Measurements from ENCODE around the gene BAIAP2L1. TPM values are rescaled to one million over a fixed set of nuclear protein-coding genes. Genes with fewer than 3 reads are reported as not detected.

The BAIAP2L1 gene
- total and polyA plus RNA-seq, 2 experiments from 2014 or later: 5.9 to 7.4 TPM

DNA sequence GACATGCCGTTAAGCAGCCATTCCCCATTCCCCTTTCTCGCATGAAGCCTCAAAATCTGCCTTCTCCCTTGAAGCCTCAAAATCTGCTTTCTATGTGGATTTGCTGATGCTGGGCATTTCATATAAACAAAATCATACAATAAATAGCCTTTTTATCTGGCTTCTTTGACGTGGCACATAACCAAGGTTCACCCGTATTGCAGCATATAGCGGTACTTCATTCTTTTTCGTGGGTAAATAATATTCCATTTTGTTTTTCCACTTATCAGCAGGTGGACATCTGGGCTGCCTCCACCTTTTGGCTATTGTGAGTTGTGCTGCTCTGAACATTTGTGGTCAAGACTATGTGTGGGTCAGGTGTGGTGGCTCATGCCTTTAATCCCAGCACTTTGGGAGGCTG, 62.4 kb downstream of the BAIAP2L1 start:
- TF ChIP-seq EZH2phosphoT487 (IDR thresholded peaks at IDR 0.05; ENCODE audit: insufficient read depth, low read depth) (no peak), EZH2 (IDR thresholded peaks at IDR 0.05; ENCODE audit: insufficient read depth, poor library complexity, severe bottlenecking) (no peak)
- in situ Hi-C loops (cut with MboI): no loop called here
- Histone ChIP-seq H3K4me1 (ENCODE audit: insufficient read depth) (peaks cover 11% of the 10 kb centered on the region), H4K20me1 (ENCODE audit: insufficient read depth) (no peaks in the 10 kb centered on the region), H3K4me3 (no peak overlapping the region), H3K4me2 (ENCODE audit: unreplicated experiment) (no peak overlapping the region), H3K9me2 (ENCODE audit: insufficient read depth) (no peaks in the 10 kb centered on the region), H3K36me3 (ENCODE audit: low read depth) (no peaks in the 10 kb centered on the region), H3K27me3 (replicated peaks; ENCODE audit: insufficient read depth) (no peaks in the 10 kb centered on the region), H3K9me3 (ENCODE audit: low read depth) (no peaks in the 10 kb centered on the region), H3K27ac (no peak overlapping the region), H3K79me2 (ENCODE audit: insufficient read depth) (no peaks in the 10 kb centered on the region), H3F3A (ENCODE audit: insufficient read depth) (peaks cover 12% of the 10 kb centered on the region; the same call in 1 of the 2 replicates), H3K9ac (no peak overlapping the region), H2AFZ (no peak overlapping the region)
- DNase-seq: no peak
- 77 to 82% methylated on average over 6 of the region's 6 CpGs for WGBS, 2 experiments (ENCODE audit: low coverage in 1 of 2, low lambda C conversion rate in 2 of 2, missing lambda C conversion rate in 2 of 2)

DNA sequence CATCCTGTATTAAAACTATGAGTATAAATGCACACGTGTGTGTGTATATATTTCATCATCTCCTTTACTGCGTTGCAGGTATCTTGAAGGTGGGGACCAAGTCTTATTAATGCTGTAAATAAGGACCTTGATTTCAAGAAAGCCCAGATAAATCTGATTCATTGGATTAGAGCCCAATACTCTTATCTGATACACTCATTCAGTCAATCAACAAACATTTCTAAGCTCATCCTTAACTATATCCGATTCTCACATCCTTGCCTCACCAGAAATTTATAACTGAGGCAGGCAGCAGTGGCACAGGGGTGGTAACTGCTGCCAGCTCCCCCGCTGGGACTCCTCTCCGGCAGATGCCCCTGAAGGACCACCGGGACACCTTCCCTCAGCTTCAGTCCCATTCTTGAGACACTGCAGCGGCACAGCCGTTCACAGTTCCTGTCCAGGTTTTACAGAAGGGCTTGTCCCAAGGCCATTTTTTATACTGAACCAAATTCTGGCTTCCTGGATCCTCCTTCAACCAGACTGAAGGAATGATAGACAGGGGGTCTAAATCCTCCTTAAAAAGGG, 65.4 kb downstream of the BAIAP2L1 start:
- Histone ChIP-seq H3K4me2 (ENCODE audit: unreplicated experiment) (no peak overlapping the region), H4K20me1 (ENCODE audit: insufficient read depth) (no peaks in the 10 kb centered on the region), H3K4me1 (ENCODE audit: insufficient read depth) (no peaks in the 10 kb centered on the region), H3K9me3 (ENCODE audit: low read depth) (no peaks in the 10 kb centered on the region), H3K4me3 (no peak overlapping the region), H3K9me2 (ENCODE audit: insufficient read depth) (no peaks in the 10 kb centered on the region), H3K27ac (no peak overlapping the region), H3K9ac (no peak overlapping the region), H3F3A (ENCODE audit: insufficient read depth) (no peaks in the 10 kb centered on the region), H3K27me3 (replicated peaks; ENCODE audit: insufficient read depth) (no peaks in the 10 kb centered on the region), H2AFZ (no peak overlapping the region), H3K36me3 (ENCODE audit: low read depth) (no peaks in the 10 kb centered on the region), H3K79me2 (ENCODE audit: insufficient read depth) (no peaks in the 10 kb centered on the region)
- in situ Hi-C loops (cut with MboI): no loop called here
- TF ChIP-seq EZH2phosphoT487 (IDR thresholded peaks at IDR 0.05; ENCODE audit: insufficient read depth, low read depth) (no peak), EZH2 (IDR thresholded peaks at IDR 0.05; ENCODE audit: insufficient read depth, poor library complexity, severe bottlenecking) (no peak)
- no peak for DNase-seq
- 69 to 71% methylated on average over 8 of the region's 8 CpGs for WGBS, 2 experiments (ENCODE audit: low coverage in 1 of 2, low lambda C conversion rate in 2 of 2, missing lambda C conversion rate in 2 of 2)

DNA sequence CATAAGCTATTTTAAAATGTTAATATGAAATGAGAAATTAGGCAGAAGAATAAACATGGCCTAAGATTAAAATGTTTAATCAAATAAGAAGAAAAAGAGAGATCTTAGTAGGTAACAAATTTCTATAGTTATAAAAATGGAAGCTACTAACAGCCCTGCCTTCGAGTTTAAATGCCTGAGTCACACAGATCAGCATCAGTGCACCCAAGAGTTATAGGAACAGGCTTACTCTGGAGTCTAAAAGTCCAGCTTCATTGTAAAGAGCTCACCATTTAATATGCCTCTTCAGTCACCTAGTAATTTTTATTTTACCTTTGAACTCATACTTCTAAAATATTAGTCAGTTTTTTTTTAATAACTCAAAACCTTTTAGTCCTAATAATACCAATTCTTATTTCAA, 66.8 kb downstream of the BAIAP2L1 start:
- Histone ChIP-seq H3K9me3 (ENCODE audit: low read depth) (no peaks in the 10 kb centered on the region), H3K4me2 (ENCODE audit: unreplicated experiment) (peak overlapping the region; percentile 76), H3K27ac (no peak overlapping the region), H3K4me3 (peak overlapping the region; percentile 34; the same call in 1 of the 2 replicates), H2AFZ (peak overlapping the region; percentile 58), H3K9ac (no peak overlapping the region), H3K4me1 (ENCODE audit: insufficient read depth) (peaks cover 12% of the 10 kb centered on the region), H3K27me3 (replicated peaks; ENCODE audit: insufficient read depth) (no peaks in the 10 kb centered on the region), H3K9me2 (ENCODE audit: insufficient read depth) (no peaks in the 10 kb centered on the region), H3K79me2 (ENCODE audit: insufficient read depth) (no peaks in the 10 kb centered on the region), H4K20me1 (ENCODE audit: insufficient read depth) (no peaks in the 10 kb centered on the region), H3F3A (ENCODE audit: insufficient read depth) (peaks cover 2% of the 10 kb centered on the region; the same call in 1 of the 2 replicates), H3K36me3 (ENCODE audit: low read depth) (no peaks in the 10 kb centered on the region)
- WGBS, 2 experiments (ENCODE audit: low coverage in 1 of 2, low lambda C conversion rate in 2 of 2, missing lambda C conversion rate in 2 of 2): 38% methylated on average over 1 of the region's 1 CpG
- in situ Hi-C loops (cut with MboI): no loop called here
- peak; percentile 57 for DNase-seq
- TF ChIP-seq EZH2phosphoT487 (IDR thresholded peaks at IDR 0.05; ENCODE audit: insufficient read depth, low read depth) (no peak), EZH2 (IDR thresholded peaks at IDR 0.05; ENCODE audit: insufficient read depth, poor library complexity, severe bottlenecking) (no peak)

DNA sequence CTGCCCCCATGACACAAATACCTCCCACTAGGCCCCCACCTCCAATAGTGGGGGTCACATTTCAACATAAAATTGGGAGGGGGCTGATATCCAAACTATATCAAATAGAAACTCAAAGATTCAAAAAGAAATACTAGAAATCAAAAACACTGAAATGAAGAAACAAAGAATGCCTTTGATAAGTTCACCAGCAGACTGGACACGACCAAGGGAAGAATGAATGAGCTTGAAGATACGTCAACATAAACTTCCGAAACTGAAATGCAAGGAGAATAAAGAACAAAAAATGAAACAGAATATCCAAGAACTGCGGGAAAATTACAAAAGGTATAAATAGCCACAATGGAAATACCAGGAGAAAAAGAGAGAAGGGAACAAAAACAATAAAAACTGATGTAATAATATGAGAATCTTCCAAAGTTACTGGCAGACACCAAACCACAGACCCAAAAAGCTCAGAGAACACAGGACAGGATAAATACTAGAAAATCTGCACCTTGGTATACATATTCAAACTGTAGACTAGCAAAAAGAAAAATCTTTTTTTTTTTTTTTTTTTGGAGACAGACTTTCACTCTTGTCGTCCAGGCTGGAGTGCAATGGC, 69.9 kb downstream of the BAIAP2L1 start:
- WGBS, 2 experiments (ENCODE audit: low coverage in 1 of 2, low lambda C conversion rate in 2 of 2, missing lambda C conversion rate in 2 of 2): 66 to 77% methylated on average over 5 of the region's 5 CpGs
- Histone ChIP-seq H3K4me2 (ENCODE audit: unreplicated experiment) (no peak overlapping the region), H3K9me3 (ENCODE audit: low read depth) (no peaks in the 10 kb centered on the region), H2AFZ (no peak overlapping the region), H3K36me3 (ENCODE audit: low read depth) (no peaks in the 10 kb centered on the region), H3K4me1 (ENCODE audit: insufficient read depth) (peaks cover 18% of the 10 kb centered on the region), H3F3A (ENCODE audit: insufficient read depth) (peaks cover 8% of the 10 kb centered on the region; the same call in 1 of the 2 replicates), H3K9me2 (ENCODE audit: insufficient read depth) (no peaks in the 10 kb centered on the region), H3K4me3 (no peak overlapping the region), H4K20me1 (ENCODE audit: insufficient read depth) (no peaks in the 10 kb centered on the region), H3K27me3 (replicated peaks; ENCODE audit: insufficient read depth) (no peaks in the 10 kb centered on the region), H3K27ac (no peak overlapping the region), H3K79me2 (ENCODE audit: insufficient read depth) (no peaks in the 10 kb centered on the region), H3K9ac (no peak overlapping the region)
- in situ Hi-C loops (cut with MboI): no loop called here
- DNase-seq: no peak
- TF ChIP-seq EZH2 (IDR thresholded peaks at IDR 0.05; ENCODE audit: insufficient read depth, poor library complexity, severe bottlenecking): no peak
- no peak for TF ChIP-seq EZH2phosphoT487 (IDR thresholded peaks at IDR 0.05; ENCODE audit: insufficient read depth, low read depth)

All from GM23248 (cell line).